ENCODE results near the gene PPOX.

Gene PPOX

DNA sequence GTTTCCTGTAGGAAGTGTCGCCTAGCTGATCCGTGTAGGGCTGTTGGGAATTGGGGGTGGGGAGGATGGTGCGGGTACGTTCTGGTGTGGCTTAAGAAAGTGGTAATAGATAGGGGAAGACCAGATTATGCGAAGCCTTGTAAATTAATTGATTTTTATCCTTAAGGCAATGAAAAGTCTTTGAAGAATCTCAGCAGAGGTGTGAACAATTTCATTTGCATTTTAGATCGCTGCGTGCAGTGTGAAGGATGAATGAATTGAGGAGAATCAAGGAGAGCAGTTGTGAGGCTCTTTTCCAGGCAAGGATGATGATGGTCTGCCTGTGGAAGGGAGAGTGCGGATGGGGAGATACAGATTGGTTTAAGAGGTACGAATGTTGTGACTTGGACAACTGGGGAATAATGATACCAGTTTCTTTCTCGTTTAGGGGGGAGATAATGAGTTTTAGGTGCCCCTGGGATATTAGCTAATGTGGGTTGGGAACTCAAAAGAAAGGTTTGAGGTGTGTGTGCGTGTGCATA lies 32.9 kb upstream of the PPOX start:
- peaks cover 2 to 6% of the 10 kb centered on the region in 2 experiments for H3K36me3 ChIP-seq (ENCODE audit: control insufficient read depth in 1 of 2, insufficient read depth in 2 of 2, low read length in 2 of 2)
- no peak for DNase-seq
- no peaks in the 10 kb centered on the region for H3K9me3 ChIP-seq (ENCODE audit: insufficient read depth, low read depth, low read length)
- H3K27me3 ChIP-seq (ENCODE audit: insufficient read depth, low read length): no peaks in the 10 kb centered on the region
- peak overlapping the region; percentile 89 for H3K4me3 ChIP-seq (ENCODE audit: low read depth, low read length)
- H3K79me2 ChIP-seq (ENCODE audit: control insufficient read depth, insufficient read depth, low read length, poor library complexity): peaks cover 15% of the 10 kb centered on the region
- H3K9ac ChIP-seq (ENCODE audit: low read length): peak overlapping the region; percentile 86
- no CpG with 5 or more reads among the region's 11 CpGs for WGBS (ENCODE audit: extremely low coverage, insufficient coverage, insufficient read length)
- H2BK12ac ChIP-seq (ENCODE audit: low read length): peak overlapping the region; percentile 45
- H4K8ac ChIP-seq (ENCODE audit: low read depth, low read length): peak overlapping the region; percentile 96
- H4K91ac ChIP-seq (ENCODE audit: low read depth, low read length): peak overlapping the region; percentile 99
- H2AK5ac ChIP-seq (ENCODE audit: low read length): peak overlapping the region; percentile 26
- H2BK120ac ChIP-seq (ENCODE audit: insufficient read depth, low read length, poor library complexity): peak overlapping the region; percentile 99
- H4K12ac ChIP-seq (ENCODE audit: low read depth, low read length): peak overlapping the region; percentile 93
- H2AFZ ChIP-seq (ENCODE audit: insufficient read depth, low read length, poor library complexity): peak overlapping the region; percentile 94
- peaks cover 24% of the 10 kb centered on the region for H3K79me1 ChIP-seq (ENCODE audit: low read length)
- peak overlapping the region; percentile 73 for H3K4me2 ChIP-seq (ENCODE audit: low read length)
- peak overlapping the region; percentile 96 for H2BK5ac ChIP-seq (ENCODE audit: low read depth, low read length, poor library complexity)
- peaks cover 21 to 35% of the 10 kb centered on the region in 2 experiments for H3K4me1 ChIP-seq (ENCODE audit: control insufficient read depth in 1 of 2, insufficient read depth in 2 of 2, low read length in 2 of 2)
- H3K23ac ChIP-seq (ENCODE audit: low read length): no peak overlapping the region
- peak overlapping the region; percentile 99 for H3K27ac ChIP-seq (ENCODE audit: low read depth, low read length)
- peak overlapping the region; percentile 91 for H3K14ac ChIP-seq (ENCODE audit: low read length)
- H3K4ac ChIP-seq (ENCODE audit: low read depth, low read length): peak overlapping the region; percentile 93
- peak overlapping the region; percentile 68 for H3K18ac ChIP-seq (ENCODE audit: low read length)

GRCh38 chr1:161137881-161138280 lies 28.3 kb upstream of the PPOX start:
- no peak overlapping the region for H3K14ac ChIP-seq (ENCODE audit: low read length)
- H3K18ac ChIP-seq (ENCODE audit: low read length): no peak overlapping the region
- H2AK5ac ChIP-seq (ENCODE audit: low read length): no peak overlapping the region
- H4K91ac ChIP-seq (ENCODE audit: low read depth, low read length): no peak overlapping the region
- H2BK120ac ChIP-seq (ENCODE audit: insufficient read depth, low read length, poor library complexity): no peak overlapping the region
- H3K79me2 ChIP-seq (ENCODE audit: control insufficient read depth, insufficient read depth, low read length, poor library complexity): peaks cover 4% of the 10 kb centered on the region
- H3K4me2 ChIP-seq (ENCODE audit: low read length): no peak overlapping the region
- peaks cover 0 to 6% of the 10 kb centered on the region in 2 experiments for H3K36me3 ChIP-seq (ENCODE audit: control insufficient read depth in 1 of 2, insufficient read depth in 2 of 2, low read length in 2 of 2)
- no peak overlapping the region for H3K4me3 ChIP-seq (ENCODE audit: low read depth, low read length)
- no CpG with 5 or more reads among the region's 3 CpGs for WGBS (ENCODE audit: extremely low coverage, insufficient coverage, insufficient read length)
- peaks cover 18 to 23% of the 10 kb centered on the region in 2 experiments for H3K4me1 ChIP-seq (ENCODE audit: control insufficient read depth in 1 of 2, insufficient read depth in 2 of 2, low read length in 2 of 2)
- peak overlapping the region; percentile 36 for H3K27ac ChIP-seq (ENCODE audit: low read depth, low read length)
- peak in 1 of 2 donors; percentile 72 for DNase-seq
- no peak overlapping the region for H3K23ac ChIP-seq (ENCODE audit: low read length)
- no peak overlapping the region for H4K12ac ChIP-seq (ENCODE audit: low read depth, low read length)
- H2AFZ ChIP-seq (ENCODE audit: insufficient read depth, low read length, poor library complexity): no peak overlapping the region
- H3K27me3 ChIP-seq (ENCODE audit: insufficient read depth, low read length): no peaks in the 10 kb centered on the region
- H4K8ac ChIP-seq (ENCODE audit: low read depth, low read length): no peak overlapping the region
- no peak overlapping the region for H2BK5ac ChIP-seq (ENCODE audit: low read depth, low read length, poor library complexity)
- peaks cover 9% of the 10 kb centered on the region for H3K79me1 ChIP-seq (ENCODE audit: low read length)
- H2BK12ac ChIP-seq (ENCODE audit: low read length): no peak overlapping the region
- no peak overlapping the region for H3K4ac ChIP-seq (ENCODE audit: low read depth, low read length)
- no peak overlapping the region for H3K9ac ChIP-seq (ENCODE audit: low read length)
- no peaks in the 10 kb centered on the region for H3K9me3 ChIP-seq (ENCODE audit: insufficient read depth, low read depth, low read length)

- Histone ChIP-seq H2AK5ac (ENCODE audit: low read length) (no peak overlapping the region), H3K4me1 (ENCODE audit: control insufficient read depth in 1 of 2, insufficient read depth in 2 of 2, low read length in 2 of 2) (peaks cover 18 to 22% of the 10 kb centered on the region in 2 experiments), H3K36me3 (ENCODE audit: control insufficient read depth in 1 of 2, insufficient read depth in 2 of 2, low read length in 2 of 2) (peaks cover 0 to 6% of the 10 kb centered on the region in 2 experiments), H3K79me1 (ENCODE audit: low read length) (peaks cover 4% of the 10 kb centered on the region), H3K4me2 (ENCODE audit: low read length) (no peak overlapping the region), H4K91ac (ENCODE audit: low read depth, low read length) (no peak overlapping the region), H3K27ac (ENCODE audit: low read depth, low read length) (no peak overlapping the region), H4K8ac (ENCODE audit: low read depth, low read length) (no peak overlapping the region), H2BK120ac (ENCODE audit: insufficient read depth, low read length, poor library complexity) (no peak overlapping the region), H3K9ac (ENCODE audit: low read length) (no peak overlapping the region), H3K4ac (ENCODE audit: low read depth, low read length) (no peak overlapping the region), H3K79me2 (ENCODE audit: control insufficient read depth, insufficient read depth, low read length, poor library complexity) (peaks cover under 1% of the 10 kb centered on the region), H2BK5ac (ENCODE audit: low read depth, low read length, poor library complexity) (no peak overlapping the region), H3K23ac (ENCODE audit: low read length) (no peak overlapping the region), H3K4me3 (ENCODE audit: low read depth, low read length) (no peak overlapping the region), H3K9me3 (ENCODE audit: insufficient read depth, low read depth, low read length) (no peaks in the 10 kb centered on the region), H3K18ac (ENCODE audit: low read length) (no peak overlapping the region), H3K14ac (ENCODE audit: low read length) (no peak overlapping the region), H2BK12ac (ENCODE audit: low read length) (no peak overlapping the region), H3K27me3 (ENCODE audit: insufficient read depth, low read length) (no peaks in the 10 kb centered on the region), H4K12ac (ENCODE audit: low read depth, low read length) (no peak overlapping the region), H2AFZ (ENCODE audit: insufficient read depth, low read length, poor library complexity) (no peak overlapping the region)
- no CpG with 5 or more reads among the region's 1 CpG for WGBS (ENCODE audit: extremely low coverage, insufficient coverage, insufficient read length)
- DNase-seq: no peak
Measured at GRCh38 chr1:161138431-161138830, 27.8 kb upstream of the PPOX start.

DNA sequence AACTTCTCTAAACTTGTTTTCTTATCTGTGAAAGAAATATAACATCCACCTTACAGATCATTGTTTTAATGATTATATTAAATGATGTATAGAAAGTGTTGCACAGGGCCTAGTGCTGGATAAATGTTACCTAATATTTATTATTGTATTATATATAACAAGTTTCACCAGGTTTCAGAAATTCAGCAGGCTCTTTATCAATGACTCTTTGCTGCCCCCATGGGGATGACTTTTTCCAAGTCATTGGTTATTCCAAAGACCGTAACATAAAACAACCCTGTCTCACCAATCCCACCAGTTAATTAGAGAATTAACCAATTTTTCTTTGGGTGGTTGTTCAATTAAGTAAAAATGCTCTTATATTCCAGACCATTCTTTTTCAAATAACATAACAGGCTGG lies 26.5 kb upstream of the PPOX start:
- Histone ChIP-seq H3K36me3 (ENCODE audit: control insufficient read depth in 1 of 2, insufficient read depth in 2 of 2, low read length in 2 of 2) (peaks cover 0 to 4% of the 10 kb centered on the region in 2 experiments), H4K8ac (ENCODE audit: low read depth, low read length) (no peak overlapping the region), H2BK5ac (ENCODE audit: low read depth, low read length, poor library complexity) (no peak overlapping the region), H3K4me1 (ENCODE audit: control insufficient read depth in 1 of 2, insufficient read depth in 2 of 2, low read length in 2 of 2) (peaks cover 12 to 16% of the 10 kb centered on the region in 2 experiments), H3K27ac (ENCODE audit: low read depth, low read length) (no peak overlapping the region), H4K12ac (ENCODE audit: low read depth, low read length) (no peak overlapping the region), H3K14ac (ENCODE audit: low read length) (no peak overlapping the region), H3K27me3 (ENCODE audit: insufficient read depth, low read length) (no peaks in the 10 kb centered on the region), H2AFZ (ENCODE audit: insufficient read depth, low read length, poor library complexity) (no peak overlapping the region), H3K18ac (ENCODE audit: low read length) (no peak overlapping the region), H3K23ac (ENCODE audit: low read length) (no peak overlapping the region), H2BK12ac (ENCODE audit: low read length) (no peak overlapping the region), H3K4me3 (ENCODE audit: low read depth, low read length) (no peak overlapping the region), H3K4me2 (ENCODE audit: low read length) (no peak overlapping the region), H3K9me3 (ENCODE audit: insufficient read depth, low read depth, low read length) (no peaks in the 10 kb centered on the region), H3K79me2 (ENCODE audit: control insufficient read depth, insufficient read depth, low read length, poor library complexity) (no peaks in the 10 kb centered on the region), H2BK120ac (ENCODE audit: insufficient read depth, low read length, poor library complexity) (no peak overlapping the region), H3K9ac (ENCODE audit: low read length) (no peak overlapping the region), H3K4ac (ENCODE audit: low read depth, low read length) (no peak overlapping the region), H4K91ac (ENCODE audit: low read depth, low read length) (no peak overlapping the region), H3K79me1 (ENCODE audit: low read length) (no peaks in the 10 kb centered on the region), H2AK5ac (ENCODE audit: low read length) (no peak overlapping the region)
- no CpG with 5 or more reads among the region's 1 CpG for WGBS (ENCODE audit: extremely low coverage, insufficient coverage, insufficient read length)
- DNase-seq: peak; percentile 44 to 73

Data from trophoblast cell (in vitro differentiated cells and primary cell).